Fibroblast of the aortic adventitia (primary cell): Measurements from ENCODE around the gene PDGFB. TPM values are rescaled to one million over a fixed set of nuclear protein-coding genes. Genes with fewer than 3 reads are reported as not detected.

Experiments
- DNase-seq: peaks from one replicate; pipeline ENCODE4 v3.0.0-alpha.2; 2010; ENCODE audit warnings: low read depth
- H3K4me3 ChIP-seq: 2 replicates; pipeline ENCODE4 v1.5.1; 2011; ENCODE audit warnings: low read depth, mild to moderate bottlenecking, control low read depth, low read length, moderate library complexity
- CTCF ChIP-seq: IDR thresholded peaks from 2 replicates; pipeline ENCODE4 v1.5.1; 2011; ENCODE audit warnings: mild to moderate bottlenecking, low read length, control low read depth, inconsistent platforms; ENCODE audit not compliant: insufficient read depth
- total RNA-seq: library from RNA; depleted of rRNA; stranded (reverse); fragments of >200 nt; gene quantifications from 2 replicates; pipeline ENCODE4 v1.2.3, GENCODE V29; 2012; ENCODE audit warnings: low replicate concordance

PDGFB gene
- total RNA-seq = 0.09 and 0.57 TPM in 2 replicates

- no peak for TF ChIP-seq CTCF
- no peak within 1 kb of the TSS for H3K4me3 ChIP-seq
- DNase-seq = no peak
These were observed at the start of gene PDGFB for GRCh38 chr22:39244496-39245129. Gene PDGFB, minus strand, starts transcription at chr22:39244982. Its CDS starts 1,019 bp downstream, at chr22:39243963.

GRCh38 chr22:39293766-39294368, 49.1 kb upstream of the PDGFB start:
- H3K4me3 ChIP-seq = no peak overlapping the region
- DNase-seq = no peak
- no peak for TF ChIP-seq CTCF

GRCh38 chr22:39292561-39293074, 47.8 kb upstream of the PDGFB start:
- DNase-seq = peak; percentile 93
- no peak overlapping the region for H3K4me3 ChIP-seq
- no peak for TF ChIP-seq CTCF

GRCh38 chr22:39292031-39292462, 47.3 kb upstream of the PDGFB start:
- H3K4me3 ChIP-seq = no peak overlapping the region
- TF ChIP-seq CTCF = no peak
- no peak for DNase-seq

GRCh38 chr22:39291523-39291922, 46.7 kb upstream of the PDGFB start:
- H3K4me3 ChIP-seq = no peak overlapping the region
- TF ChIP-seq CTCF = no peak
- DNase-seq = no peak

GRCh38 chr22:39290724-39291161, 46.0 kb upstream of the PDGFB start:
- no peak overlapping the region for H3K4me3 ChIP-seq
- no peak for TF ChIP-seq CTCF
- DNase-seq = peak; percentile 61
